ENCODE measurements around the gene PYGO2.

Gene PYGO2

DNA sequence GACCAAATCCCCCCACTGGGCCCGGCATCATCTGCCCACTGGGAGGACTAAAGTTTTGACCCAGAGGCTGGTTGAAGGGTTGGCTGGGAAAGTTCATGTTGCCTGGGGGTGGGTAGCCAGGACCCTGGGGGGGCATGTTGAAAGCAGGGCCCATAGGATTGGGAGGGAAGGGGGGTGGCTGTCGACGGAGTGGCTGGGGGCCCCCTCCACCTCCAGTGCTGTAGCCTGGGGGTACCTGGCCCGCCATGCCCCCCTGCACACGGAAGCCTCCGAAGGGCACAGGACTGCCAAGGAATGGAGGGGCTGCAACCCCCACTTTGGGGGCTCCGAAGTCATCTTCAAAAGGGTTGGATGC, 2.2 kb downstream of the PYGO2 start:
- no peak for FAIRE-seq

DNA sequence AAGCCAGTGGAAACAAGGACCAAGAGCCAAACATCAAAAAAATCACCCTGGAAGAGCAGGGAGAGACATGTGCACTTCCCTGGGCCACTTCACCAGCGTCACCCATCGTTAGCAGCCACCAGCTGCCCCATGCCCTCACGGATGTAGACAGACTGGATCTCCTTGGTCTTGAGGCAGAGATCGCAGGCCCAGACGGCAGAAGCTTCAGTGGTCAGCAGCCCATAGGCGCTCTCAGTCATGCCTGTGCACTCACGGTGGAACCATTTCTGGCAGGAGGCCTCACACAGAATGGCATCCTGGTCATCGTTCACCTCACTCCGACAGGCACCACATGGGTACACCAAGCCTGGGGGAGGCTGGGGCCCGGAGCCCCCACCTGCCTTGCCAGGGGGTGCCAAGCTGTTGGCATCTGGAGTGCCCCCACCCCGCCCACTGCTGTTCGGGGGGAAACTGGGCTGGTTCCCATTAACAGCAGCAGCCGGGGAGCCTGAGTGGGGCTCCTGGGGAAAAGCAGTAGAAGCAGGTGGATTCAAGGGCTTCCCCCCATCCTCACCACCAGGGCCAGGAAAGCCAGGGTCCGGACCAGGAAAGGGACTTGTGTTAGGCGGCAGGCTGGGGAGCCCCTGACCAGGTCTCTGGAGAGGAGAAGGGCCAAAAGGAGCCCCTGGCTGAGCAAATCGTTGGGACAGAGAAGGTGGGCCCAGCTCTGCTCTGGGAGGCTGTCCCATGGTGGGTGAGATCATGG, 2.7 kb downstream of the PYGO2 start:
- no peak for FAIRE-seq

DNA sequence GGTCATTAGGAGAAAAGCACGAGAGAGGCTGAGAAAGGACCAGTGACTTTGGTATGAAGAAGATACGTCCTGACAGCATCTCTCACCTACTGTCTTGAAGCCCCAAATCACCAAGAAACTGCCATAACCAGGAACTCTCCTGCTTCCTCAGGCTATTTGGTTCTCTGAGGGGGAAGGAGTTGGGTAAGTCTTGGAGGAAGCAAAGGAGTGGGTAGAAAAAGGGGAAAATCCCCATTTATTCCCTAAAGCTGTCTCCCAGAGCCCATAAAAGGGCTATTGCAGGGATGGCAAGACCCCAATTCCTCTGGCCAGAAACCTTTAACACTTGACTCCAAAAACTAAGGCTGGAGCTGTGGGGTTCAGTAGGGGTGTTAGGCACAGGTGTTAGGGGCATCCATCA, 3.5 kb downstream of the PYGO2 start:
- FAIRE-seq: no peak

DNA sequence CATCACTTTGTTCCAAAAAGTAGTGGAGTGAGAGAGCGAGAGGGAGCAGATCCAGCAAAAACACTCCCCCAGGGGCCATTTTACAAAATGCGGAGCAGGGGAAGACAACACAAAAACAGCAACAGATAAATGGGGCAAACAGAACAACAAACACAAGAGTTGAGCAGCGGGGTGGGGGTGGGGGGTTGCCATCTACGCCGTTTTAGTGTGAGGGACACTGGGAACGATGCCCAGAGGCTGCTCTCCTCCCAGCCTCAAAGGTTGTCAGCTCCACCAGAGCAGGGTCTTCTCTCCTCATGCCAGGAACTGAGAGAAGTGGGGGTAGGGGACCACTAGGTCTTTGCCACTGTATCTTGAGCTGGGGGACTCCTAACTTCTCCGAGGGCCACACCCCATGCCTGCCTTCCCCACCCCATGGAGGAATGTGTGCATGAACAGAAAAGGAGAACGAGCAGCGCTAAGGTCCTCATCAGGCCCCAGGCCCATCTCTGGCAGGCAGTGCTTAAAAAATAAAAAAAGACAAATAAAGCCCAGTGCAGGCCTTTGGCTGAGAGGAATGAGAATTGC, 4.4 kb downstream of the PYGO2 start:
- FAIRE-seq: no peak

DNA sequence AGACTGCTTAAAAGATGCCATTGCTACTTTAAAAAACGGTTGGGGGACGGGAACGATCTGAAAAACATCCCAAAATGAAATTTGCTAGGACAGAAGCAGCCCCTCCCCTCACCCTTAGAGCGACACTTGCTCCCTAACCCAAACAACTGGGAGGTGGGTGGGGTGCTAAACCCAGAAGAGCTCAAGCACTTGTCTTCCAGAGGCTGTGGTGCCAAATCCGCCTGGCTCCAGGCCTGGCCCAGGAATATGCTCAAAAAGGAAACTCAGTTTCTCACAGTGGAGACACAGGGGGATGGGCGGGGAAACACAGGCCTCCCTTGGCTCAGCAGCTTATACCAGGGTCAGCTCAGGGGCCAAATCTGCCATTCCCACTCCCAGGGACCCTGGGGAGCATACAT, 5.0 kb downstream of the PYGO2 start:
- no peak for FAIRE-seq

DNA sequence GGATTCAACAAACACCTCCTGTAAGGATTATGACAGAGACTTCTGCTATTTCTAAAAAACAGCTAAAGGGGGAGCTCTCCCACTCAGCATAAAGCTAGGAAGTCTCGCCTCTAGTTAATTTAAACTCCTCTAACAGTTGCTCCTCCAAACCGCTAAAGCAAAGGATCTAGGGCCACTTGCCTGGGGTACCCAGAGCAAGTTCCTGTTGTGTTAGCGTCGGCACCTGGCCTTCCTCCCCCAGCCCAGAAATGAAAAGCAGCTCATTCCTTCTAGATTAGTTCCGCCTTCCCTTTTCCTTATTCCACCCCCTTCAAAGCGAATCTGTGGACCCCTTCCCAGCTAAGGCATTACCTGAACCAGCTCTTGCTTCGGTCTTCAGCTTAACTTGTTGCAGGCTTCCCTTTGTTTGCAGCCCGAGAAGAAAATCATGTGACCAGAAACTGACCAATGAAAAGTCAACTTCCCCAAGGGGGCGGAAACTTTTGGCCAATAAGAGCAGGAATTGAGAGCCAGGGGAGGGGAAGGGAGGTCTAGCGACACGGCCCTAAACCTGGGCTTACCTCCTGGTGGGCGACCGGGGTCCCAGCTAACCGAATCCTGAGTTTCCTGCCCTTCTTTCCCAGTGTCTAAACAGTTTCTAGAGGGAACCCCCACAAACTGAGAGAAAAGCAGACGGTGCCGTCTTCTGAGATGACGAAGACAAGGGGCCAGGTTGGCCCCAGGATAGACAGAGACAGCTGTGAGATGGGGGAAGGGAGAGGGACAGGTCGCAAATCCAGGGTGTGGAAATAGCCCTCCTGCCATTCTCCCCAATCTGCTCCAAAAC, 5.7 kb downstream of the PYGO2 start, which contains the start of gene PBXIP1:
Gene PBXIP1 (minus strand): TSS at position 382 of the 826 bp plus-strand sequence. CDS start 2,378 bp downstream, outside the sequence.
- FAIRE-seq: peak; percentile 74

DNA sequence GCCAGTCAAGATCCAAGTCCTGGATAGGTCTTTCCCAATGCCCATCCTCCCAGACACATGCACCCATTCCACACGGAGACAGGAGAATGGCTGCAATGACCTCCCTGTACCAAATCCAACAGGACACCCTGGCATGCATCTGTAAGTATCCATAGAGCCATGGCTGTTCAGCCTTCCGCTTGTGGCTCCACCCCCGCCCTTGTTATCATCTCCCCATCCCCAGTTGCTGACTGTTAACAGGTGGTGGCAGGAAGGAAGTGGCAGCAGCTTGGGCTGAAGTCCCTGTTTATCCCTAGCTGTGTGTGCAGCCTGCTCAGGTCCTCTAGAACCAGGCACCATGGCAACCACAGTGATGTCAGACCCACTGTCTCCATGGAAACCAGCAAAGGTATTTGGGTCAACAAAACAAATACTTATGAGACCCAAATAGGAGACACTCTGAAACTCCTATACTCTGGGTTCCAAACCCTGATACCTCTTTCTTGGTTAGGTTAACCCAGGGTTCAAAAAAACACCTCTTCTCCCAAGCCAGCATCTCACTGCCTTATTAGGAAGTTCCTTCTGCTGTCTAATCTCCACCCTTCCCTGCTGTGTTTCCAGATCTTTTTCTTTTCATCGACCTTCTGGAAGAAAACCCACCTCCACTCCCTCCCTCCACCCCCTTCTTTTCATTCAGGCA, 6.4 kb downstream of the PYGO2 start:
- FAIRE-seq: no peak

DNA sequence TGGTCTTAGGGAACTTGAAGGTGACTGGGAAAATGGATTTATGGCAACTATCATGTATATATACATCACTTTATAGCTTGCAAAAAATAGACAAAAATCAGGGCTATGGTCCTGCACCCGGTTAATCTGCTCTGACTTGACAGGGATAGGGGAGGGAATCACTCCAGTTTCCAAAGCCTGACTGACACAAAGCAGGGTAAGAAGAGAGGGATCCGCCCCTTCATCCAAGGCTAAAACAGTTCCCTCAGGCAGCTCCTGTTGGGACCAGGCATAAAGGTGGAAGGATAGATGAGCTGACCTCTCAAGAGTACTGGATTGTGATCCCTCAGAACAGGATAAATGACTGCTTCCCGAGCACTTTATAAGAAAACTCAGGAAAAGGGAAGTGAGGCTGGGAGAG, 7.0 kb downstream of the PYGO2 start:
- FAIRE-seq: no peak

DNA sequence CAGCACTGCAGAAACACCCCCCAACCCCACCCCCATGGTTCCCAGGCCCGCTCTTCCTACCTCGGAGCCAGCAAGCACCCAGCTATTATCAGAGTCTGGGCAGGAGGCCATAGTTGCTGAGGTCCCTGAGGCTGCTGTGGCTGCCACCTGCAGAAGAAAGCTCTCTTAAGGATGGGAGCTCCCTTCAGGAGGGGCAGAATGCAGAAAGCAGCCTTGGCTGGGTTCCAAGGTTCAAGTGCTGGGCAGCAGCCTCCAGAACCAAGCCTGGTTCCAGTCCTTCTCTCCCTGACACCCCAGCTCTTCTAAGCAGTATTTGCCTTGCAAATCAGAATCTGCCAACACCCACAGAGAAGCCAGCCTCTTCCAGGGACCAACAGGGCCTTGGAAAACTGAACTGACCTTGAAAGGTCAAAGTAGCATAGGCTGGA, 8.0 kb downstream of the PYGO2 start:
- FAIRE-seq: no peak

DNA sequence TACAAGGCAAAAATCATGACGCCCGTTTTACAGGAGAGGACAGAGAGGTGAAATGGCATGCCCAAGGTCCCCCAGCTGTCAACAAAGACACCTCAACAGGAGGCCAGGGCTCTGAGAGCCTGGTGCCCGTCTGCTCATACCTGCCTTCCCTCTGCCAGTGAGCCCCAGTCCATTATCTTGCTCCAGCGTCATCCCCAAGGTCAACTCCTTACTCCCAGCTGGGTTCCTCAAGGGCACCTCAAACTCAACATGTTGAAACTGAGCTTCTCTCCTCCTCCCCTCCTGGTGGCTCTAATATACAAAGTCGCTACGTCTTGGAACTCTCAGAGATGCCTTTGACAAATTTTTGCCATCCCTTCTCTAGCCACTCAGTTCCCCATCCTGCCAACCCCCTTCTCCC, 8.9 kb downstream of the PYGO2 start:
- no peak for FAIRE-seq

DNA sequence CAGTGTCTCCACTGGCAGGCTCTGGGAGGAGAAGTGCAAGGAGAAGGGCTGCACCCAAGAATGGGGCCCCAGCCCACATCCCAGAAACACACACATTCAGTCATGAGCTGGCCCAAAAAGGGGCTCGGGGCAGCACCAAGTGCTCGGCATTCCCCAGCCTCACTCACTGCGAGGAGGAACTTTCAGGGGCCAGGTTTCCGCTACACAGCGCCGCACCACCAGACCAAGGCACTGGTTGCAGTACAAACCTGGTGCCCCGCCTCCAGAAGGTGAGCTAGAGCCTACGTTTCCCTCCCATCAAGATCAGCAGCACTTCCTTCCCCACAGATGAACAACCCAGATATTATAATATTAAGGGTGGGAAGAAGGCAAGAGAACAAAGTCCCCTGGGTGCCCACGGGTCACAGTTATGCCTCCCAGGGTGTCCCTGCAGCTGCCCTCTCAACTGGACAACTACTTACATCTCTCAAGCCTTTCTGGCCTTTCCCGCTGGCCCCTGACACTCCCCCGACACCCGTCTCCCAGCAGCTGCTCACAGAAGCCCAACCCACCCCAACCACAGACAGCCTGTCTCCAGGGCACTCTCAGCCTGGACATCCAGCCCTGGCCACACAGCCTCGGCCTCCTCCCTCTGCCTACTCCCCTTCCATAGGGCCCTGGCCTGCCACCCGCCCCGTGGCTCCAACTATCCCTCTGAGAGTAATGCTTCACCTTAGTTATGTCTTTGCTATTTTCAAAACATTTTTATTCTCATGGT, 9.5 kb downstream of the PYGO2 start:
- no peak for FAIRE-seq

DNA sequence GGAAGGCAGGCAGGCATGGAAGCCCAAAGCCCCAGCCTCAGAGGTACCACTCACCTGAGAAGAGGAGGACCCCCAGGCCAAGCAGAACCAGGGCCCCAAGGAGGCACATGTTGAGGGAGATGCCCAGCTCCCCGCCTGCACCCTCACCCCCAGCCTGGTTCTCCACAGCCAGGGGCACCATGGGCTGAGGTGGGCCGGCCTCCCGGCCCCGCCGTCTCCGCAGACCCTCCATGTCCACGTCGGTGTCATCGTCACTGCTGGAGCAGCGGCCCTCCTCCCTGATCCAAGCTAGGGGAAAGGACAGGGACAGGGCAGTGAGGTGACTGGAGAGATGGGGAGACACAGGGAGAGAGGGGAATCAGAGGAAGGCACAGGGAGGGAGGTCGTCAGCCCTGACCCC, 13.5 kb downstream of the PYGO2 start:
- no peak for FAIRE-seq

DNA sequence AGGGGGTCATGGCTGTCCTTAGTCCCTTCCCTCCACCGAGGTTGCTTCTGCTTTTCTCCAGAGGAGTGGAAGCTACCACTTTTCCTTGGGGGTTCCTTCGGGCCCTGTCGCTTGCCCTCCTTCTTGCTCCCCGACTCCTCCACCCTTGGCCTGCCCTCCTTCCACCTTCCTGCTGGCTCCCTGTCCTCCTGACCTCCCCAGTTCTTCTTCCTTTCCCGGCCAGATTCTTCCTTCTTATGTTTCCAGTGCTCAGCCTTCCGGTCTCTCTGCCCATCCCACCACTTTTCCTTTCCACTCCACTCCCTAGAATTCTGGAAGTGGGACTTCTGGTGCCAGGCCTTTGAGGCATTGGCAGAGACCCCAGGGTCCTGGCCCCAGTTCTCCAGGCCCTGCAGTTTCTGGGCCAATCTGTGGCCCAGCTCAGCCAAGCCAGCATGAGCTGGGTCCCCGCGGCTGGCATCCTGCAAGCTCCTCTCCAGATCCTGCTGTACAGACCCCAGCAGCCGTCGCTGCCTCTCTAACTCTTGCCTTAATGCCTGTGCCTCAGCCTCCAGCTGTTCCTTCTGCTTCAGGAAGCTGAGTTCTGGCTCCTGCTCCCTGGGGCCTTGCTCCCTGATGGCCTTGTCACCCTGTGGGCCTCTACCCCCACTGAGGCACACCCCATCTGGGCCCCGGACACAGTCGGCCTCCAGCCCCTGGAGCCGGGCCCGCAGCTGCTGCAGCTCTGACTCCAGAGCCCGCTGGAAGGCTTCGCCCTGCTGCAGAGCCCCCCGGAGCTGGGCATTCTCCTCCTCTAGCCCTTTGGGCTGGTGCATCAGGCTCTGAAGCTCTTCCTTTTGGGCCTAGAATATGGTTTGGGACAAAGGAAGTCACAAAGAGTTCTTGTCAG, 15.4 kb downstream of the PYGO2 start:
- FAIRE-seq: no peak

DNA sequence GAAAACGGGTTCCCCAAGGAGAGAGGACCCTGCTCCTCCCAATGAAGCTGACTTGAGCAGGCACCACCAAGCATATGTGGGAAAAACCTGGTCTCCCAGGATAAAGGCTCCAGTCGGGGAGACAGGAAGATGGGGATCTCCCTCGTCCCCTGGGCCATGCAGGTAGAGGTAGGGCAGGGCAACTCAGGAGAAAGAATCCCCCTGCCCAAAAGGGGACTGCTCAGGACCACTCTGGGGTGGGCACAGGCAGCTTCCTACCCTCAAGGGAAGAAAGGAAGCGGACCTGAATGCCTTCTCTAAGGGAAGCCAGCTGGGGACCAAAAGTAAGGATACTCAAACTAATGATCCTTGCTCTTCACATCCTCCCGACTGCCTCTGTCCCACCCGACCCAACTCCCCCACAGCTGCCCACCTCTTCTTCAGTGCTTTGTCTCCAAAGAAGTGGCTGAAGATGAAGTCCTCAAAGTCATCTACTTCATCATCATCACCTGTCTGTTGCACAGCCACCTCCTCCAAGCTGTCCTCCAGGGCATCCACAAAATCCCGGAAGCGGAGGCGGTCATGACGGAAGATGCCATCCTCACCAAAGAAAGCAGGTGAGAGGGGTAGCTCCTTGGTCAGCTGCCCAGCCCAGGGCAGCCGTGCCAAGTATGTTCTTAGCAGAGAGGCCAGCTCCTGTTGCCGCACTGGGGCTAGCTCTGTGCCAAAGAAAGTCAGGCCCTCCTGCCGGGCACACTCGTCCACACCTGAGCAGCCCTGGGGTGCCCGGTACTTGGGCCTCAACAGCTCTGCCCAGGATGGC, 16.2 kb downstream of the PYGO2 start:
- no peak for FAIRE-seq

DNA sequence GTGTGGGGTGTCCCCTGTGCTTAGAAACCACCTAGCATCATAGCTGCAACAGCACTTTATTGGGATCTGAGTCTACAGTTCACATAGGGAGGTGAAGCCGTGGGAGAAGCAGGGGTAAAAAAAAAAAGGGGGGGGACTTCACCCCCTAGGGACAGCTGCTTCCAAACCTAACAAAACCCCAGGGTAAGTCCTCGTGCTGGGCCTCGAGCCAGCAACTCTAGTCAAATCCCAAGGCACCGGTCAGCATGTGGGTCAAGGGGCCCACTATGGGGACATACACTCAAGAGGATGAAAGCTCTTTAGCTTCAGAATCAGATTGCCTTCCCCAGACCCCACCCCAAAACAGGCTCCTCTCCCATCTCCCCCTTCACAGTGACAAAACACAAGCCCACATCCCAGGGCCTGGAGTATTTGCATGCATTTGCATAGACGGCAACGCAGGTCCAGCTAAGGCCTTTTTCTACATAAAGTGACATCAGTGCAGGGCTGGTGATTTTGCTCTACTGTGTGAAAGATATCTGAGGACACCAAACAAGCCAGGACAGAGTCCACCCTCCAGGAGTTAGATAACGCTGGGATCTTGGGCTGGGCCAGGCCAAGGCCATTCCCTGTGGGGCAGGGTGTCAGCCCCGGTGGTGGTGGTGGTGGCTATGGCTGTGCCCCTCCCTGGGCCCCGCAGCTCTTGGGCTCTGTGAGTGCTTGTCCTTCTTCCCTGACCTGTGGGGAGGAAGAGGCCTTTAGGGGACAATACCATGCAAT, 17.0 kb downstream of the PYGO2 start:
- no peak for FAIRE-seq

DNA sequence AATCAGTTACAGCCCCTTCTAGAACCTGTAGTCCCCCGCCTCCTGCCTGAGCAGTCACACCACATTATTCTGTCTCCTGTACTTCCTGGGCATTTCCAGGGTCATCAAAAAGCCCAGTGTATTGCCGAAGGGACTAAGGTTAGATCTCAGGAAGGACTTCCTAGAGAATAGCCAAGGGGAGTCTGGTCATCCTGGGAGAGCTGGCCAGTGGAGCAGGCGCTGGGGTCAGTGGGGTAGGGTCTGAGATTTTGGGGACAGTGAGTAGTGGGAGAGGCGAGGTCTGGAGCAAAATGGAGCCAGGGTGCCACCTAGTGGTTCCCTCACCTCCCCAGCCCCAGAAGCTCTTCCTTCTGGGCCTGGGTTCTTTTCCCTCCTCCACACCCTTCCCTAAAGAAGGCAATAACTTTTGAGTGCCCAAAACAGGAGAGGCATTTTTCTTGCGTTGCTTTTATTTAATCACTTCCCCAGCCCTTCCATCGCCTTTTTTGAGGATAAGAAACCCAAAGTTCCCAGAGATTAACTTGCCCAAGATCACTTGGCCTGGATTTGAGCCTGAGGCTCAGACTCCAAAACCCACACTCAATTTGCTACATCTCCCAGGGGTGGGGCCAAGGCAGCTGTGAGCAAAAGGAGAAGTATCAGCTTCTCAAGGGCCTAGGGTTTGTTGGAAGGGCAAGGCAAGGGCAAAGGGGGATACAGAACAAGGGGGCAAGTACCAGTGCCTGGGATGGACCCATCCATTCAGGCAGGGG, 17.8 kb downstream of the PYGO2 start:
- no peak for FAIRE-seq

DNA sequence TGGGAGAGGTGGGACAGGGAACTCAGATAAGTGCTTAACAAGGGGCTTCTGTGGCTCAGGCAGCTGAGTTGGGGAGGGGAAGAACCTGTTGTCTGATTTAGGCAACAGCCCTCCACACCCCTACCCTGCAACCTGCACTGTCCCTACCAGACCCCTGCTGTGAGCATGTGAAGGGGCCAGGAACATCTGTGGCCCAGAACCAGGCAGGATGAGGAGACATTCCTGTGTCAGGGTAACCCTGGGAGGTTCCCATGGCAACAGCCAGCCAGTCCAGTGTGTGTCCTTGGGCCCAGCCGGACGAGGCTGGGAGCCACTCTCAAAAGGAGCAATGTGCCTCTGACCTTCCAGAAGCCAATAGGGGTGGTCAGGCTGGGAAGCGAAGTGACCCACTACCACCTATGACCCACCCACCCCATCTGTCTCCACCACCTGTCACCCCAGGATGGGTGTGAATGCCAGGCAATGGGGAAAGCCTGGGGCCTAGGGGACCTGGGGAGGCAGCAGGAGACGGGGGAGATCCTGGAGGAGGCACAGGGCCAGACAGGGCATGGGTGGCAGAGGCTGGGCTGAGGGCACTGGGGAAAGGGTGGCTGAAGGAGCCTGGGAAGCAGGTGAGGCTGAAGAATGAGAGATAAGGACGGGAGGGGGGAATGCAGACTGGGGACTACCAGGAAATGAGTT, 20.1 kb downstream of the PYGO2 start:
- no peak for FAIRE-seq

DNA sequence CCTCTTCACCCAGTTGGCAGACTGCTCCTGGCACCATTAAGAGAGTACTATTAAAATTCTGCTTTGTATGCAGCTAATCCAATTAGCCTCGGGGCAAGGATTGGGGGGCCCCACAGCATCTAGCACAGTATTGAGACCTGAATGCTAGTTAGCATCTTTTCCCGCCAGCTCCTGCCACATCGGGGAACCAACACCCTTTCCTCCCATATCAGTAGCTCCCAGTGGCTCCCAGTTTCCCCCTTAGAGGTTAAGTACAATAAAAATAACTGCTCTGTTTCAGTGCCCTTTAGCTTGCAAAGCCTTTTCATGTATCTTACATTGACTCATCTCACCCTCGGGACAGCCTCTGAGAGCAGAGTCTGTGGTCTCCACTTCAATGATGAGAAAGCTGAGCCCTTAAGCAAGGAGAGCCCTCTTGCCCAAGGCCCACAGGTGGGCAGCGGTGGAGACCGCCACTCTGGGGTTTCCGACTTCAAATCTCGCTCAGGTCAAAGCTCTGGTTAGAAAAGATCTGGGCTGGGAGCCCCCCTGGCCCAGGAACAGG, 20.9 kb downstream of the PYGO2 start:
- FAIRE-seq: no peak

Measured in A204.1 (cell line).